GM18873 (cell line): ENCODE data around the gene PRR20D.
"Not testable (repeated sequence)": the region's sequence is repeated elsewhere in the genome, so short reads cannot be mapped to it uniquely, and the experiment has no call there.

Experiments
- ATAC-seq: cut with Tn5 transposase; IDR thresholded peaks from one replicate; pipeline ENCODE4 v1.9.1; 2021; ENCODE audit warnings: mild to moderate bottlenecking, moderate library complexity, moderate number of reproducible peaks; ENCODE audit not compliant: unreplicated experiment, low FRiP score

Gene PRR20D

DNA sequence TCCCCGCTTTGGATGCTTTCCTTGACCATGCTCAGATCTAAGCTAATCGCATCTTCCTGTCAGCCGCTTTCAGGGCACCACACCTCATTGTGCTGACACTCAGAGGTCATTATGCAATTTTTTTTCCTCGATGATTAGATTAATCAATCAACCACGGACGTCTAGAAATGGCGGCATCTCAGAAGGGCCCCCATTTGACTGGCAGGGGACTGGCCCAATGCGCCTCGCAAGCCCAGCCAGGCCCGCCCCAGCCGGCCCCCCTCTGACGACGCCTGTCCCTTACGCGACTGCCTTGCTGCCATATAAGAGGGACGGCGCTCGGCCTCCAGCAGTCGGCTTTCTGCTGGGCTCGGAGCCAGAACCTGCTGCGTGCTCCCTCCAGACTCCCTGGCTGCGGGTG is at the start of gene PRR20D:
Gene PRR20D (plus strand): TSS at position 301 of the 400 bp plus-strand sequence. CDS start 387 bp downstream, outside the sequence.
- not testable (repeated sequence) for ATAC-seq

- ATAC-seq, result no peak
These were observed 45.5 kb upstream of the PRR20D start for GRCh38 chr13:57114945-57115344.

- no peak for ATAC-seq
These were observed 36.8 kb upstream of the PRR20D start for GRCh38 chr13:57123681-57124080.

GRCh38 chr13:57128909-57129308 is 31.5 kb upstream of the PRR20D start:
- ATAC-seq, result no peak

DNA sequence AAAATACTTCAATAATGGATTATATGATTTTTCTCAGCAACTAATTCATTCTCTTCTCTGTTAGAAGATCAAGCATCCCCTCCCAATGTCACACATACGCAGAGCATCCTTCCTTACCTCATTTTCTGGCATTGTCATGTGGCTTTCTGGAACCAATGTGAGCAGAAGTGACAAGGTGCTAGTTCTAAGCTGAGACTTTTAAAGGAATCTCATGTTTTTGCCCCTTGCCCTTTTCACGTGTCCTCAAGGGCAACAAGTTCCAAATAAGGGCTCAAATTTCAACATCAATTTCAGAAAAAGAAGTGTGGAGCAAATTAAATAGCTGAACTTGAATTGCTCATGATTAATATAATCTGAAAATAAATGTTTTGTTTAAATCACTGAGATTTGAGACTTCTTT is 24.3 kb upstream of the PRR20D start:
- no peak for ATAC-seq

- ATAC-seq, result no peak
These were observed 22.8 kb upstream of the PRR20D start for GRCh38 chr13:57137585-57137984.

GRCh38 chr13:57138988-57139387 is 21.4 kb upstream of the PRR20D start:
- ATAC-seq, result no peak

GRCh38 chr13:57139781-57140180 is 20.7 kb upstream of the PRR20D start:
- not testable (repeated sequence) for ATAC-seq

- not testable (repeated sequence) for ATAC-seq
These were observed 20.0 kb upstream of the PRR20D start, which contains the start of gene PRR20A for GRCh38 chr13:57140235-57140968. Gene PRR20A, plus strand, starts transcription at chr13:57140918. Its CDS starts 387 bp downstream, at chr13:57141305.

DNA sequence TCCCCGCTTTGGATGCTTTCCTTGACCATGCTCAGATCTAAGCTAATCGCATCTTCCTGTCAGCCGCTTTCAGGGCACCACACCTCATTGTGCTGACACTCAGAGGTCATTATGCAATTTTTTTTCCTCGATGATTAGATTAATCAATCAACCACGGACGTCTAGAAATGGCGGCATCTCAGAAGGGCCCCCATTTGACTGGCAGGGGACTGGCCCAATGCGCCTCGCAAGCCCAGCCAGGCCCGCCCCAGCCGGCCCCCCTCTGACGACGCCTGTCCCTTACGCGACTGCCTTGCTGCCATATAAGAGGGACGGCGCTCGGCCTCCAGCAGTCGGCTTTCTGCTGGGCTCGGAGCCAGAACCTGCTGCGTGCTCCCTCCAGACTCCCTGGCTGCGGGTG is 13.2 kb upstream of the PRR20D start, which contains the start of gene PRR20B:
Gene PRR20B (plus strand): TSS at position 301 of the 400 bp plus-strand sequence. CDS start 387 bp downstream, outside the sequence.
- not testable (repeated sequence) for ATAC-seq

GRCh38 chr13:57148106-57148505 is 12.3 kb upstream of the PRR20D start:
- not testable (repeated sequence) for ATAC-seq

DNA sequence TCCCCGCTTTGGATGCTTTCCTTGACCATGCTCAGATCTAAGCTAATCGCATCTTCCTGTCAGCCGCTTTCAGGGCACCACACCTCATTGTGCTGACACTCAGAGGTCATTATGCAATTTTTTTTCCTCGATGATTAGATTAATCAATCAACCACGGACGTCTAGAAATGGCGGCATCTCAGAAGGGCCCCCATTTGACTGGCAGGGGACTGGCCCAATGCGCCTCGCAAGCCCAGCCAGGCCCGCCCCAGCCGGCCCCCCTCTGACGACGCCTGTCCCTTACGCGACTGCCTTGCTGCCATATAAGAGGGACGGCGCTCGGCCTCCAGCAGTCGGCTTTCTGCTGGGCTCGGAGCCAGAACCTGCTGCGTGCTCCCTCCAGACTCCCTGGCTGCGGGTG is 6.7 kb upstream of the PRR20D start, which contains the start of gene PRR20C:
Gene PRR20C (plus strand): TSS at position 301 of the 400 bp plus-strand sequence. CDS start 387 bp downstream, outside the sequence.
- ATAC-seq, result not testable (repeated sequence)

- not testable (repeated sequence) for ATAC-seq
These were observed 6.5 kb downstream of the PRR20D start, which contains the start of gene PRR20E for GRCh38 chr13:57166897-57167296. Gene PRR20E, plus strand, starts transcription at chr13:57167197. Its CDS starts 387 bp downstream, at chr13:57167584.

GRCh38 chr13:57191667-57192066 is 31.2 kb downstream of the PRR20D start:
- no peak for ATAC-seq

DNA sequence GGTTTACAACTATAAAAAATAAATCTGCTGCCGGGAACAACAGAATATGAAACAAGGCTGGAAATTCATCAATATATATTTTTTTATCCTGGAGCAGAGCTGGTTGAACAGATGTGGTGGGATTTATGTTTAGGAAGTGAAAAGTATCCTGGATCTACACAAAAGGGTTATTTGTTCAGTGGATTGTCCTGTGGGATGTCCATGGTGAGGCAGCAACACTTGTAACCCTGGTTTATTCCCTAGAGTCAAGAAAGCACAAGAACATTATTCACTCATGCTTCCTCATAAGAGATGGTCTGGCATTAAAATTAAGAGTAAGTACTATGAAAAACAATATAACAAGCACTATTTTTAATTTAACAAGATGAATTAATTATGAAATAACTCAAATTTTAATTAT is 52.6 kb downstream of the PRR20D start:
- ATAC-seq, result no peak
